ENCODE results near the gene WNT8A.
A peak's percentile ranks its signal among the peaks of the same experiment; 100 is the strongest.
"Not testable (repeated sequence)": the region's sequence is repeated elsewhere in the genome, so short reads cannot be mapped to it uniquely, and the experiment has no call there.

WNT8A gene
- total RNA-seq = 0 to 0.30 (median 0) reads per million in 9 experiments

- Mint-ChIP-seq H3K27me3 (peaks cover 10% of the 10 kb centered on the region in 2 donors), H3K4me3 (no peak within 1 kb of the TSS), H3K36me3 (ENCODE audit: insufficient read depth) (no peaks in the 10 kb centered on the region), H3K9me3 (no peaks in the 10 kb centered on the region), H3K27ac (no peak within 1 kb of the TSS), H3K4me1 (ENCODE audit: low read depth in 2 of 2) (no peaks in the 10 kb centered on the region)
- no peak for DNase-seq
- no peak for ATAC-seq (replicated peaks)
These were observed at the start of gene WNT8A for GRCh38 chr5:138083702-138084101. WNT8A (plus strand) TSS chr5:138084033; CDS start chr5:138084128, 95 bp downstream.

- Mint-ChIP-seq H3K27me3 (no peaks in the 10 kb centered on the region), H3K27ac (no peak overlapping the region), H3K4me1 (ENCODE audit: low read depth in 2 of 2) (peaks cover 20 to 24% of the 10 kb centered on the region in 2 donors), H3K36me3 (ENCODE audit: insufficient read depth) (peaks cover 27% of the 10 kb centered on the region), H3K9me3 (no peaks in the 10 kb centered on the region), H3K4me3 (no peak overlapping the region)
- DNase-seq (peak; percentile 57 to 65 (median 59)), ATAC-seq (replicated peaks) (peak; percentile 51)
These were observed 48.0 kb upstream of the WNT8A start for GRCh38 chr5:138035605-138036537.

GRCh38 chr5:138037271-138037670 lies 46.6 kb upstream of the WNT8A start:
- H3K9me3 Mint-ChIP-seq = no peaks in the 10 kb centered on the region
- H3K27ac Mint-ChIP-seq = no peak overlapping the region
- peaks cover 9 to 13% of the 10 kb centered on the region in 2 donors for H3K4me1 Mint-ChIP-seq (ENCODE audit: low read depth in 2 of 2)

GRCh38 chr5:138037907-138038633 lies 45.8 kb upstream of the WNT8A start:
- Mint-ChIP-seq H3K36me3 (ENCODE audit: insufficient read depth) (peaks cover 9% of the 10 kb centered on the region), H3K9me3 (no peaks in the 10 kb centered on the region), H3K27ac (no peak overlapping the region)

More at GRCh38 chr5:138037271-138037670, 46.6 kb upstream of the WNT8A start:
- DNase-seq = no peak
- Mint-ChIP-seq H3K27me3 (peaks cover 0 to 5% of the 10 kb centered on the region in 2 donors), H3K4me3 (no peak overlapping the region), H3K36me3 (ENCODE audit: insufficient read depth) (peaks cover 17% of the 10 kb centered on the region)
- ATAC-seq (replicated peaks) = no peak

GRCh38 chr5:138038826-138039225 lies 45.0 kb upstream of the WNT8A start:
- Mint-ChIP-seq H3K27ac (no peak overlapping the region), H3K4me1 (ENCODE audit: low read depth in 2 of 2) (peaks cover 5% of the 10 kb centered on the region in 2 donors), H3K9me3 (no peaks in the 10 kb centered on the region), H3K27me3 (peaks cover 0 to 5% of the 10 kb centered on the region in 2 donors), H3K4me3 (no peak overlapping the region), H3K36me3 (ENCODE audit: insufficient read depth) (peaks cover under 1% of the 10 kb centered on the region)
- ATAC-seq (replicated peaks) (no peak), DNase-seq (no peak)

More at GRCh38 chr5:138037907-138038633, 45.8 kb upstream of the WNT8A start:
- ATAC-seq (replicated peaks) (no peak), DNase-seq (no peak)
- H3K27me3 Mint-ChIP-seq = peaks cover 0 to 5% of the 10 kb centered on the region in 2 donors
- no peak overlapping the region for H3K4me3 Mint-ChIP-seq
- H3K4me1 Mint-ChIP-seq (ENCODE audit: low read depth in 2 of 2) = peaks cover 9 to 10% of the 10 kb centered on the region in 2 donors

GRCh38 chr5:138045283-138045682 lies 38.5 kb upstream of the WNT8A start:
- not testable (repeated sequence) for H3K36me3 Mint-ChIP-seq (ENCODE audit: insufficient read depth); H3K9me3 Mint-ChIP-seq; H3K4me3 Mint-ChIP-seq; H3K27ac Mint-ChIP-seq; DNase-seq; H3K4me1 Mint-ChIP-seq (ENCODE audit: low read depth in 2 of 2); ATAC-seq (replicated peaks)
- H3K27me3 Mint-ChIP-seq = peaks cover 0 to 12% of the 10 kb centered on the region in 2 donors

- ATAC-seq (replicated peaks) (no peak), DNase-seq (no peak)
- H3K9me3 Mint-ChIP-seq = no peaks in the 10 kb centered on the region
- H3K4me3 Mint-ChIP-seq = no peak overlapping the region
- H3K27ac Mint-ChIP-seq = no peak overlapping the region
- peaks cover 7 to 10% of the 10 kb centered on the region in 2 donors for H3K27me3 Mint-ChIP-seq
- no peaks in the 10 kb centered on the region for H3K4me1 Mint-ChIP-seq (ENCODE audit: low read depth in 2 of 2)
- no peaks in the 10 kb centered on the region for H3K36me3 Mint-ChIP-seq (ENCODE audit: insufficient read depth)
These were observed 32.2 kb upstream of the WNT8A start for GRCh38 chr5:138051441-138052296.

GRCh38 chr5:138052718-138053117 lies 31.1 kb upstream of the WNT8A start:
- H3K4me1 Mint-ChIP-seq (ENCODE audit: low read depth in 2 of 2); H3K4me3 Mint-ChIP-seq; H3K36me3 Mint-ChIP-seq (ENCODE audit: insufficient read depth); H3K27ac Mint-ChIP-seq; ATAC-seq (replicated peaks); DNase-seq; H3K9me3 Mint-ChIP-seq: not testable (repeated sequence)
- peaks cover 7 to 12% of the 10 kb centered on the region in 2 donors for H3K27me3 Mint-ChIP-seq

- H3K4me1 Mint-ChIP-seq (ENCODE audit: low read depth in 2 of 2) = no peaks in the 10 kb centered on the region
- ATAC-seq (replicated peaks) = no peak
- H3K27ac Mint-ChIP-seq = no peak overlapping the region
These were observed 30.3 kb upstream of the WNT8A start for GRCh38 chr5:138053554-138053953.

GRCh38 chr5:138054206-138054605 lies 29.6 kb upstream of the WNT8A start:
- H3K4me1 Mint-ChIP-seq (ENCODE audit: low read depth in 2 of 2) = no peaks in the 10 kb centered on the region
- no peak overlapping the region for H3K27ac Mint-ChIP-seq
- peaks cover 7 to 19% of the 10 kb centered on the region in 2 donors for H3K27me3 Mint-ChIP-seq
- no peaks in the 10 kb centered on the region for H3K9me3 Mint-ChIP-seq
- DNase-seq (no peak), ATAC-seq (replicated peaks) (no peak)
- H3K4me3 Mint-ChIP-seq = no peak overlapping the region
- peaks cover 2% of the 10 kb centered on the region for H3K36me3 Mint-ChIP-seq (ENCODE audit: insufficient read depth)

More at GRCh38 chr5:138053554-138053953, 30.3 kb upstream of the WNT8A start:
- peaks cover 7 to 19% of the 10 kb centered on the region in 2 donors for H3K27me3 Mint-ChIP-seq
- H3K36me3 Mint-ChIP-seq (ENCODE audit: insufficient read depth) = peaks cover 2% of the 10 kb centered on the region
- DNase-seq = no peak
- H3K9me3 Mint-ChIP-seq = no peaks in the 10 kb centered on the region
- no peak overlapping the region for H3K4me3 Mint-ChIP-seq

GRCh38 chr5:138054847-138055558 lies 28.8 kb upstream of the WNT8A start:
- no peak overlapping the region for H3K4me3 Mint-ChIP-seq
- H3K9me3 Mint-ChIP-seq = no peaks in the 10 kb centered on the region
- H3K36me3 Mint-ChIP-seq (ENCODE audit: insufficient read depth) = peaks cover 2% of the 10 kb centered on the region
- ATAC-seq (replicated peaks) (no peak), DNase-seq (no peak)
- peaks cover 7 to 19% of the 10 kb centered on the region in 2 donors for H3K27me3 Mint-ChIP-seq
- H3K4me1 Mint-ChIP-seq (ENCODE audit: low read depth in 2 of 2) = no peaks in the 10 kb centered on the region
- no peak overlapping the region for H3K27ac Mint-ChIP-seq

- Mint-ChIP-seq H3K36me3 (ENCODE audit: insufficient read depth) (peaks cover 3% of the 10 kb centered on the region), H3K27ac (no peak overlapping the region), H3K9me3 (no peaks in the 10 kb centered on the region), H3K4me1 (ENCODE audit: low read depth in 2 of 2) (peaks cover 4 to 6% of the 10 kb centered on the region in 2 donors), H3K27me3 (no peaks in the 10 kb centered on the region), H3K4me3 (no peak overlapping the region)
- no peak for ATAC-seq (replicated peaks)
- DNase-seq = no peak
These were observed 19.3 kb upstream of the WNT8A start for GRCh38 chr5:138064526-138064925.
